Adrenal gland (tissue), 12 donors: ENCODE results near the gene TRDN. TPM values are rescaled to one million over a fixed set of nuclear protein-coding genes. Genes with fewer than 3 reads are reported as not detected.
"Not testable (repeated sequence)": the region's sequence is repeated elsewhere in the genome, so short reads cannot be mapped to it uniquely, and the experiment has no call there.

Experiments
- DNase-seq, 7 donors: peaks; one replicate each; pipeline ENCODE4 v3.0.0-alpha.2; 2019 to 2020
- H3K27ac ChIP-seq, 5 donors: fragments of 200-600 bp; sonication (generic) in 4 of 5; 1 replicate in 3 of 5; 2 replicates in 2 of 5; pipeline versions ENCODE4 v1.5.1 to v1.8.0; 2016 to 2020; ENCODE audit warnings: mild to moderate bottlenecking in 1 of 5
- H3K27me3 ChIP-seq: fragments of 200-600 bp; 2 replicates; pipeline ENCODE4 v1.8.0; 2021
- H3K36me3 ChIP-seq, 2 donors: fragments of 200-600 bp; replicated peaks in 1 of 2; 1 replicate in 1 of 2; 2 replicates in 1 of 2; pipeline versions ENCODE4 v1.5.1 to v1.8.0; 2018 to 2022
- H3K4me1 ChIP-seq, 2 donors: fragments of 200-600 bp; replicated peaks in 1 of 2; 1 replicate in 1 of 2; 2 replicates in 1 of 2; pipeline versions ENCODE4 v1.5.1 to v1.8.0; 2018 to 2021
- H3K4me3 ChIP-seq, 4 donors: fragments of 200-600 bp; sonication (generic) in 3 of 4; one replicate each; pipeline ENCODE4 v1.5.1; 2016 to 2018
- H3K9me3 ChIP-seq, 3 donors: fragments of 200-600 bp; sonication (generic) in 1 of 3; replicated peaks in 1 of 3; 1 replicate in 2 of 3; 2 replicates in 1 of 3; pipeline versions ENCODE4 v1.5.1 to v1.8.0; 2016 to 2021
- CTCF ChIP-seq, 6 experiments: fragments of 450-650 bp in 4 of 6; fragments of 200-600 bp in 2 of 6; sonication (generic) in 1 of 6; IDR thresholded peaks; 1 replicate in 5 of 6; 2 replicates in 1 of 6; pipeline versions ENCODE4 v1.5.1 to v1.8.0; 2016 to 2021; ENCODE audit warnings: antibody characterized with exemption in 6 of 6, mild to moderate bottlenecking in 2 of 6, moderate library complexity in 1 of 6
- POLR2A ChIP-seq, 2 donors: fragments of 450-650 bp; IDR thresholded peaks; one replicate each; pipeline ENCODE4 v1.6.1; 2017; ENCODE audit warnings: antibody characterized with exemption in 2 of 2, mild to moderate bottlenecking in 2 of 2, moderate library complexity in 1 of 2
- WGBS, 4 donors: extraction: QIAGEN DNeasy Blood & Tissue Kit in 2 of 4; methylation state at CpG; one replicate each; pipeline versions ENCODE4 v1.1.5 to v1.1.7; 2013 to 2017; 5-methylcytosine and 5-hydroxymethylcytosine counted together
- intact Hi-C, 2 donors: fragments of 100-400 bp; cut with DNase I; formaldehyde crosslinking; loops; one replicate each; pipeline versions ENCODE4 v1.14.1 to v1.15.0; 2022 to 2023
- polyA plus RNA-seq, 3 donors: library from polyadenylated mRNA; stranded (reverse); fragments of 200-250 nt in 2 of 3; fragments of 350-450 nt in 1 of 3; fragmentation: Illumina TruSeq in 1 of 3; extraction: RNeasy Lipid Tissue Mini Kit (QIAGEN cat#74804) in 1 of 3; gene quantifications; one replicate each; pipeline ENCODE4 v1.2.3, GENCODE V29; 2013 to 2014
- total RNA-seq, 9 donors: library from RNA; depleted of rRNA in 4 of 9; stranded (reverse); fragments of >200 nt in 4 of 9; fragments of 120-200 nt in 1 of 9; fragmentation: NEBNext Ultra II Directional in 1 of 9; extraction: Animal tissue kit (Norgen Biotek cat#: 25700) in 1 of 9; gene quantifications; one replicate each; pipeline versions ENCODE4 v1.1.0 to v1.2.4, GENCODE V29; 2013 to 2023
- donor health status: healthy with polysubstance abuse.
- donor health status: Bipolar disorder and iron deficiency.
- donor health status: DM: yes; HTN: yes; CAD: no.
- donor health status: DM: no; HTN: no; CAD: no.
- donor health status: DM: no; HTN: no; CAD: no.
- donor health status: DM: yes; HTN: yes; CAD: no.

TRDN gene
- total and polyA plus RNA-seq, 12 donors, result 0.06 to 3.5 (median 0.54) TPM; not detected in 2

DNA sequence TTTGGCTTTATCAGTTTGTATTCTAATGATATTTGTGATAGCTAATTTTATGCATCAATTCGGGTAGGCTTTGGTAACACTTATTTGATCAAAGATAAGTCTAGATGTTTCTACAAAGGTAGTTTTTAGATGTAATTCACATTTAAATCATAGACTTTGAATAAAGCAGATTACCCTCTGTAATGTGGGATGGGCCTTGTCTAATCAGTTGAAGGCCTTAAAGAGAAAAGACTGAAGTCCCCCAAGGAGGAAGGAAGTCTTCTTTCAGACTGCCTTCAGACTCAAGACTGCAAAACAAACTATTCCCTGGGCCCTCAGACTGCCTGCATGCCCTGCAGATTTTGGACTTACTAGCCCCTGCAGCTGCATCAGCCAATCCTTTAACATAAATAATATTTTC, 178.5 kb downstream of the TRDN start:
- Histone ChIP-seq H3K27ac (no peak overlapping the region), H3K36me3 (no peaks in the 10 kb centered on the region), H3K4me3 (no peak overlapping the region), H3K4me1 (no peaks in the 10 kb centered on the region), H3K27me3 (no peaks in the 10 kb centered on the region), H3K9me3 (no peaks in the 10 kb centered on the region)
- DNase-seq, result no peak
- TF ChIP-seq CTCF (IDR thresholded peaks at IDR 0.05), result no peak
- no peak for TF ChIP-seq POLR2A (IDR thresholded peaks at IDR 0.05)
- 80 to 95% (median 86%) methylated on average over 1 of the region's 1 CpG for WGBS, 4 donors
- intact Hi-C loops, result no loop called here

DNA sequence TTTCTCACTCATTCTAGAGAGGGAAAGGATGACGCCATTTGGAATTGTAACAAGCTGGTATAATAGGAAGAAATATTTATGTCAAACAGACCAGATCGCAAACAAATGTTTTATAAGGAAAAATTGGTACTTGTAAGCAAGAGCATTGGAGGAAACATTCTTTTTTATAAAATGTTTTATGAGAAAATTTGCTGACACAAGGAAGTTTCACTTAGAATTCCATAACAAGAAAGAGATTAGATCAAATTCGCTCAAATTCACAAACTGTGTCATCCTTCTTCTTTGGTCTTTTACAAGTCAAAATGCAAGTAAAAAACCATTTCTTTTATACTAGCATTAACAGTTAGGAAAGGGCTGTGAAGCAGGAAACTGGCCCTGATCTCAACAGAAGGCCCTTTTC, 179.9 kb downstream of the TRDN start:
- no peak for TF ChIP-seq CTCF (IDR thresholded peaks at IDR 0.05)
- TF ChIP-seq POLR2A (IDR thresholded peaks at IDR 0.05), result no peak
- Histone ChIP-seq H3K27ac (no peak overlapping the region), H3K27me3 (no peaks in the 10 kb centered on the region), H3K36me3 (no peaks in the 10 kb centered on the region), H3K4me3 (no peak overlapping the region), H3K9me3 (no peaks in the 10 kb centered on the region), H3K4me1 (no peaks in the 10 kb centered on the region)
- 86 to 90% (median 88%) methylated on average over 3 of the region's 3 CpGs for WGBS, 4 donors
- intact Hi-C loops, result no loop called here
- no peak for DNase-seq

DNA sequence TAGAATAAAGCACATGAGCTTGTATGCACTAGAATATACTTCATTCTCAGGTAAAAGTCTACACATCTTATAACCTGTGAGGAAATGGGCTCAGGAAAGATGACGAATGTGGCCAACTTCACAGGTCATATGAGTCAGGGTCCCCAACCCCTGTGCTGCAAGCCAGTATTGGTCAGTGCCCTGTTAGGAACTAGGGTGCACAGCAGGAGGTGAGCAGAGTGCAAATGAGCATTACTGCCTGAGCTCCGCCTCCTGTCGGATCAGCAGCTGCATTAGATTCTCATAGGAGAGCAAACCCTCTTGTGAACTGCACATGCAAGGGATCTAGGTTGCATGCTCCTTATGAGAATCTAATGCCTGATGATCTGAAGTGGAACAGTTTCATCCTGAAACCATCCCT, 182.3 kb downstream of the TRDN start:
- no peak overlapping the region for H3K27ac ChIP-seq
- no peaks in the 10 kb centered on the region for H3K36me3 ChIP-seq
- H3K4me1 ChIP-seq, result no peaks in the 10 kb centered on the region
- TF ChIP-seq POLR2A (IDR thresholded peaks at IDR 0.05), result no peak
- WGBS, 4 donors, result 55 to 94% (median 90%) methylated on average over 1 to 3 of the region's 3 CpGs
- no peak for DNase-seq
- intact Hi-C loops, result no loop called here
- no peak overlapping the region for H3K4me3 ChIP-seq
- no peaks in the 10 kb centered on the region for H3K9me3 ChIP-seq
- no peaks in the 10 kb centered on the region for H3K27me3 ChIP-seq

DNA sequence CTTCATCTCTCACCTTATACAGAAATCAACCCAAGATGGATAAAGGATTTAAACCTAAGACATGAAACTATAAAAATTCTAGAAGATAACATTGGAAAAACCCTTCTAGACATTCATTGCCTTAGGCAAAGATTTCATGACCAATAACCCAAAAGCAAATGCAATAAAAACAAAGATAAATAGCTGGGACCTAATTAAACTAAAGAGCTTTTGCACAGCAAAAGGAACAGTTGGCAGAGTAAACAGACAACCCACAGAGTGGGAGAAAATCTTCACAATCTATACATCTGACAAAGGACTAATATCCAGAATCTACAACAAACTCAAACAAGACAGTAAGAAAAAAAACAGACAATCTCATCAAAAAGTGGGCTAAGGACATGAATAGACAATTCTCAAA, 183.7 kb downstream of the TRDN start:
- not testable (repeated sequence) for H3K9me3 ChIP-seq, DNase-seq

DNA sequence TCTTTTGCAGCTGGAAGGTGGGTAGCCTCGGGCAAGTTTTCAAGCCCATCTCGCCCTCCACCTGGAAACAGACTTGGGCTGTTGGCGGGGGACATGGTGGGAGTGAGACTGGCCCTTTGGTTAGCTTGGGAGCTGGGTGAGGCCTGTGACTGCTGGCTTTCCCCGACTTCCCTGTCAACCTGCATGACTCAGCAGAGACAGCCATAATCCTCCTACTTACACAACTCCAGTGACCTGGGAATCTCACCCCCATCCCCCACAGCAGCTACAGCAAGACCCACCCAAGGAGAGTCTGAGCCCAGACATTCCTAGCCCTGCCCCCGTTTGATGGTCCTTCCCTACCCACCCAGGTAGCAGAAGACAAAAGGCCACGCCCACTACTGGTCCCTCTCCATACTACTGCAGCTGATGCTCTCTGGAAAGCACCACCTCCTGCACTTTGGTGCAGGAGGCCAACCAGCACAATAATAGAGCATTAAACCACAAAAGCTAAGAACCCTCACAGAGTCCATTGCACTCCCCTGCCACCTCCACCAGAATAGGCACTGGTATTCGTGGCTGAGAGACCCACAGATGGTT, 188.4 kb downstream of the TRDN start:
- Histone ChIP-seq H3K36me3 (no peaks in the 10 kb centered on the region), H3K9me3 (no peaks in the 10 kb centered on the region), H3K27ac (no peak overlapping the region), H3K4me3 (no peak overlapping the region), H3K27me3 (no peaks in the 10 kb centered on the region), H3K4me1 (no peaks in the 10 kb centered on the region)
- TF ChIP-seq CTCF (IDR thresholded peaks at IDR 0.05) (no peak), POLR2A (IDR thresholded peaks at IDR 0.05) (no peak)
- intact Hi-C loops, result no loop called here
- WGBS, 4 donors, result 59 to 76% (median 69%) methylated on average over 5 to 7 of the region's 7 CpGs
- no peak for DNase-seq

More for the DNA sequence above, 183.7 kb downstream of the TRDN start:
- H3K27ac ChIP-seq, H3K36me3 ChIP-seq, intact Hi-C loops, H3K4me1 ChIP-seq, H3K27me3 ChIP-seq, H3K4me3 ChIP-seq: not testable (repeated sequence)
